ENCODE measurements around the gene ATP11A.

ATP11A gene

DNA sequence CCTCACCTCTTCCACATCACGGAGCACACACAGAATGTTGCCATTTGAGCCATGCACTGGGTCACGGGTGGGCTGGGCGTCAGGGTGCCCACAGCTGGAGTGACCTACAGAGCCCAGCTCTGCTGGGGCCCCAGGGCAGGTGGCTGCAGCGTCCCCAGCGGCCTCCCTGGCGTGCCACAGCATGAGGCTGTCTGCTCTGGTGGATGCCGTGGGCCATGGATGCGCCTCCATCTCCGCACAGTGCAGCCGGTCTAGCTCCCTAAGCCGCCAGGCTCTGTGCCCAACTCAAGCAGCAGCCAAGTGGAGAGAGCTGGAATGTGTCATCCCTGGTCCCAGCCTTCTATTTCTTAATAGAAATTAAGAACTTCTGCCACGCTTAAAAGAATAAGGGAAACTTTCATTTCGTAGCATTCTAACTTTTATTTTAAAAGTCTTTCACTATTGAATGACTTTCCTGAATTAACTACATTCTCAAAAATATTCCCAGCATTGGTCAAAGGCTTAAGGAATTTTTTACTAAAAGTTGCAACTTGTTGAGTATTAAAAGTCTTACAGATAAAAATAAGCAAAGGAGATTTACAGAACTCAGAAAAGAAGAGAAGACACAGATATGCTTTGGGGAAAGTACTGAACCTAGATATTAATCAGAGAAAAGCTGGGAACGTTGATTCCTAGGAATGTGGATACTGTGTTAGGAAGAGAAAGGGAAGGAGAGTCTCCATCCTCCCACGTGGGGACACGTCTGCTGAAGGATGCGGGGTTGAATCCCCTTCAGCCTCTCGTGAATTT lies 59.3 kb downstream of the ATP11A start:
- Histone ChIP-seq H3K27me3 (ENCODE audit: low read depth) (no peaks in the 10 kb centered on the region), H3K4me1 (no peaks in the 10 kb centered on the region), H3K36me3 (replicated peaks) (no peaks in the 10 kb centered on the region), H3K4me3 (no peak overlapping the region), H3K9me3 (no peaks in the 10 kb centered on the region)
- no peak for DNase-seq (ENCODE audit: low spot score in 2 of 2)
- in situ Hi-C loops (cut with MboI; ENCODE audit: low sequenced_read_pairs), result no loop called here

DNA sequence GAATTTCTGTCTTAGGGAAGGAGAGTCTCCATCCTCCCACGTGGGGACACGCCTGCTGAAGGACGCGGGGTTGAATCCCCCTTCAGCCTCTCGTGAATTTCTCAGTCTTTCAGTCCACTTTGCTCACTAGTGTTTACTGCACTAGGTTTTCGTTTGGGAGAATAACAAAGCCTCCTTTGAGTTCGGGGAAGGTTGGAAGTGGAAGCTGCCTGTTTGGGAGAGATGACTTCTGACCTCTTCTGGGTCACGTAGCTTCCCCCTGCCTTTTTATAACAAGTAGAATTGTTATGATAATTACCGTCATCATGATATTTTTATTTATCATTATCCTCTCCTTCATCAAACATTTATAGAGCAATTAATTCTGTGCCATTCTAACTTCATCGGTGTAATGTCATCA lies 60.7 kb downstream of the ATP11A start:
- Histone ChIP-seq H3K36me3 (replicated peaks) (no peaks in the 10 kb centered on the region), H3K4me1 (no peaks in the 10 kb centered on the region), H3K4me3 (no peak overlapping the region), H3K9me3 (no peaks in the 10 kb centered on the region), H3K27me3 (ENCODE audit: low read depth) (no peaks in the 10 kb centered on the region)
- in situ Hi-C loops (cut with MboI; ENCODE audit: low sequenced_read_pairs), result no loop called here
- DNase-seq (ENCODE audit: low spot score in 2 of 2), result no peak

DNA sequence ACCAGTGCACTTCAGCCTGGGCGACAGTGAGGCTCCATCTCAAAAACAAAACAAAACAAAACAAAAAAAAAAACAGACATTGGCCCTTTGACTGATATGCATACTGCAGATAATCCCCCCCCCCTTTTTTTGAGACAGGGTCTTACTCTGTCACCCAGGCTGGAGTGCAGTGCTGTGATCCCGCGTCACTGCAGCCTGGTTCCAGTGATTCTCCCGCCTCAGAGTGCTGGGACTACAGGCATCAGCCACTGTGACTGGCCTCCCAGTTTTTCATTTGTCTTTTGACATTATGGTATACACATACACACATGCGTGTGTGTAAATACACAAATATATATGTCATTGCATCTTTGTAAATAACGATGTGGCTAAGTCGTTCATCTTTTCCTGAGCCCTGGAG lies 61.8 kb downstream of the ATP11A start:
- no peak for DNase-seq (ENCODE audit: low spot score in 2 of 2)
- H3K9me3 ChIP-seq, result no peaks in the 10 kb centered on the region
- no peaks in the 10 kb centered on the region for H3K4me1 ChIP-seq
- H3K36me3 ChIP-seq (replicated peaks), result no peaks in the 10 kb centered on the region
- H3K27me3 ChIP-seq (ENCODE audit: low read depth), result no peaks in the 10 kb centered on the region
- in situ Hi-C loops (cut with MboI; ENCODE audit: low sequenced_read_pairs), result no loop called here
- H3K4me3 ChIP-seq, result no peak overlapping the region

- no peak for DNase-seq (ENCODE audit: low spot score in 2 of 2)
- H3K4me3 ChIP-seq, result no peak overlapping the region
- no peaks in the 10 kb centered on the region for H3K27me3 ChIP-seq (ENCODE audit: low read depth)
- no peaks in the 10 kb centered on the region for H3K36me3 ChIP-seq (replicated peaks)
- no peaks in the 10 kb centered on the region for H3K4me1 ChIP-seq
- H3K9me3 ChIP-seq, result no peaks in the 10 kb centered on the region
- in situ Hi-C loops (cut with MboI; ENCODE audit: low sequenced_read_pairs), result no loop called here
These were observed 62.4 kb downstream of the ATP11A start for GRCh38 chr13:112752211-112752610.

- Histone ChIP-seq H3K4me1 (no peaks in the 10 kb centered on the region), H3K4me3 (no peak overlapping the region), H3K27me3 (ENCODE audit: low read depth) (no peaks in the 10 kb centered on the region), H3K36me3 (replicated peaks) (no peaks in the 10 kb centered on the region), H3K9me3 (peaks cover under 1% of the 10 kb centered on the region; the same call in 1 of the 2 replicates)
- in situ Hi-C loops (cut with MboI; ENCODE audit: low sequenced_read_pairs), result no loop called here
- DNase-seq (ENCODE audit: low spot score in 2 of 2), result no peak
These were observed 63.1 kb downstream of the ATP11A start for GRCh38 chr13:112752711-112753541.

DNA sequence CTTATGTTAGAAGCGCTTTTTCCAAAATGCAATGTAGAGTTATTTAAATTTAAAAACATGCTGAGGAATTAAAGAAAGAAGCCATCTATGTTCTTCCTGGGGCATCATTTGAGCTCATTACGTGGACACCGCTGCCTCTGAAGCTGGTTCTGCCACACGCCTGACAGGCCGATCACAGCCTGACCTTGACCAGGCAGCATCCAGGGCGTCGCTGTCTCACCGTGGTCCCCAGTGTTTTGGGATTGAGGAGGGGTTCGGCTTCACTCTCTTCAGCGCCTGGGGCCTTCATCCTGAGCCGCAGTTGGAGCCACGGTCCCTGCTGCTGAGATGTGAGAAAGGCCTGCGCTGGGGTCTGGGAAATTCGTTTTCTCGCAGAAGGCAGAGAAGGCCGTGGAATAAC lies 64.0 kb downstream of the ATP11A start:
- H3K36me3 ChIP-seq (replicated peaks), result no peaks in the 10 kb centered on the region
- H3K27me3 ChIP-seq (ENCODE audit: low read depth), result no peaks in the 10 kb centered on the region
- no peak for DNase-seq (ENCODE audit: low spot score in 2 of 2)
- peaks cover 2% of the 10 kb centered on the region; the same call in 1 of the 2 replicates for H3K9me3 ChIP-seq
- in situ Hi-C loops (cut with MboI; ENCODE audit: low sequenced_read_pairs), result no loop called here
- no peaks in the 10 kb centered on the region for H3K4me1 ChIP-seq
- no peak overlapping the region for H3K4me3 ChIP-seq

DNA sequence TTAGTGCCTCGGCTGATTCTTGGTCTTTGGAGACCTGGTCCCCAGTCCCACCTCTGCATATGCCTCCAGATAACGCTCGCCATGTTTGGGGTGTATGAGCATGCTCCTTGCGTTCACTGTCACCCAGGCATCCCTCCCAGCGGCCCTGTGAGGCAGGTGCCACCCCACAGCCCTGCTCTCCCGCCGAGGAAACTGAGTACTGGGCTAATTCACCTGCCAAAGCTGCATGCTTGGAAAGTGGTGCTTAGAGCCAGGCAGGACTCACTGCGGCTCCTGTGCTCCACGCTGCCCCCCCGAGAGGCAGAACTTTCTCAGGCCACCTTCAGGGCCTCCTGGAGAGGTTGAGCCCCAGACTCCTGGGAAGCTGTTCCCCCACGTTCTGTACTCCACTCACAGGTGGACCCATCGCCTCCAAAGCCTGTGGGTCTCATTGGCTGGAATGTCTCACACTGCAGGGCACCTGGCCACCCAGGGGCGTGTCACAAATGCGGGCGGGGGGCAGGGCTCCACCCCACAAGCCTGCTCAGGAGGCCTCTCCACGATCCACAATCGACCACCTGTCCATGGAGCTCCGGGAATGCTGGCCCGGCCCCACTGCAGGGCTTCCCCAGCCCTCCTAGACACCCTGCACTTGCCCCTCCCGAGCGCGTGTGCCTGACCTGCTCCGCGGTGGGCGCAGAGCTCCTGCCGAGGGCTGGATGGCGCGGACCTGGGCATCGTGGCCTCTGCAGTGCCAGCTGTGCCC lies 64.6 kb downstream of the ATP11A start:
- Histone ChIP-seq H3K4me1 (no peaks in the 10 kb centered on the region), H3K4me3 (no peak overlapping the region), H3K36me3 (replicated peaks) (no peaks in the 10 kb centered on the region), H3K27me3 (ENCODE audit: low read depth) (no peaks in the 10 kb centered on the region), H3K9me3 (peaks cover 2% of the 10 kb centered on the region; the same call in 1 of the 2 replicates)
- no peak for DNase-seq (ENCODE audit: low spot score in 2 of 2)
- in situ Hi-C loops (cut with MboI; ENCODE audit: low sequenced_read_pairs), result no loop called here

DNA sequence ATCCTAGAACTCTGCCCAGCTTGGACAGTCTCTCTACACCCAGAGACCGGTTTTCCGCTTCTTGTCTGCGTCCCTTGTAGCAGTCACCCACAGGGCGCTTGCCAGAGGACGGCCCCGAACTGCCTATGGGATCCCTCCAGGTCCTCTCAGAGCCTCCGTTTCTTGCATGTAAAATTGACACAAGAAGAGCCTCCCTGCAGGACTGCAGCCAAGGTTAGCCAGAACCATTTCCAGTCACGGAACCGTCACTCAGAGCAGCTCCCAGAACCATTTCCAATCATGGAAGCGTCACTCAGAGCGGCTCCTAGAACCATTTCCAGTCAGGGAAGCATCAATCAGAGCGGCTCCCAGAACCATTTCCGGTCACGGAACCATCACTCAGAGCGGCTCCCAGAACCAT lies 65.5 kb downstream of the ATP11A start:
- Histone ChIP-seq H3K4me3 (no peak overlapping the region), H3K36me3 (replicated peaks) (no peaks in the 10 kb centered on the region), H3K27me3 (ENCODE audit: low read depth) (no peaks in the 10 kb centered on the region), H3K4me1 (no peaks in the 10 kb centered on the region), H3K9me3 (peaks cover 2% of the 10 kb centered on the region; the same call in 1 of the 2 replicates)
- DNase-seq (ENCODE audit: low spot score in 2 of 2), result no peak
- in situ Hi-C loops (cut with MboI; ENCODE audit: low sequenced_read_pairs), result no loop called here

DNA sequence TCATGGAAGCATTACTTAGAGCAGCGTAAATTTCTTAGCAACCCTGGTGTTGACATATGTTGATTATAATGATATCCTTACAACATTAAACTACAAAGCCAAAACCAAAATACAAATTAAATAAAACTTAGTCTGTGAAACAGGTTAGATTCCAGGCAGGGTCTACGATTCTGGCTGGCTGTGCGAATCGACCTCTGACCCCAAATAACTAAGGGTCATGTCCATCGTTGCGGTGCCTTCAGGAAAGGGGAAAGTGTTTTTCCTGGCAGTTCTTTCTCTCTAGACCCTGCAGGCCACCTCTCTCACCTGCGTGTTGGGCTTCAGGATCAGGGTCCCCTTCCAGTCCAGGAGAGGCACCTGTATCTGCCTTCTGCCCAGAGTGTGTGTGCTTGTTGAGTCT lies 66.2 kb downstream of the ATP11A start:
- H3K4me3 ChIP-seq, result no peak overlapping the region
- in situ Hi-C loops (cut with MboI; ENCODE audit: low sequenced_read_pairs), result no loop called here

GRCh38 chr13:112756511-112756966 lies 66.7 kb downstream of the ATP11A start:
- Histone ChIP-seq H3K36me3 (replicated peaks) (no peaks in the 10 kb centered on the region), H3K4me1 (no peaks in the 10 kb centered on the region), H3K27me3 (ENCODE audit: low read depth) (no peaks in the 10 kb centered on the region), H3K9me3 (peaks cover 2% of the 10 kb centered on the region; the same call in 1 of the 2 replicates), H3K4me3 (no peak overlapping the region)
- no peak for DNase-seq (ENCODE audit: low spot score in 2 of 2)
- in situ Hi-C loops (cut with MboI; ENCODE audit: low sequenced_read_pairs), result no loop called here

More for the DNA sequence above, 66.2 kb downstream of the ATP11A start:
- no peaks in the 10 kb centered on the region for H3K4me1 ChIP-seq
- no peaks in the 10 kb centered on the region for H3K36me3 ChIP-seq (replicated peaks)
- no peaks in the 10 kb centered on the region for H3K27me3 ChIP-seq (ENCODE audit: low read depth)
- DNase-seq (ENCODE audit: low spot score in 2 of 2), result no peak
- peaks cover 2% of the 10 kb centered on the region; the same call in 1 of the 2 replicates for H3K9me3 ChIP-seq

DNA sequence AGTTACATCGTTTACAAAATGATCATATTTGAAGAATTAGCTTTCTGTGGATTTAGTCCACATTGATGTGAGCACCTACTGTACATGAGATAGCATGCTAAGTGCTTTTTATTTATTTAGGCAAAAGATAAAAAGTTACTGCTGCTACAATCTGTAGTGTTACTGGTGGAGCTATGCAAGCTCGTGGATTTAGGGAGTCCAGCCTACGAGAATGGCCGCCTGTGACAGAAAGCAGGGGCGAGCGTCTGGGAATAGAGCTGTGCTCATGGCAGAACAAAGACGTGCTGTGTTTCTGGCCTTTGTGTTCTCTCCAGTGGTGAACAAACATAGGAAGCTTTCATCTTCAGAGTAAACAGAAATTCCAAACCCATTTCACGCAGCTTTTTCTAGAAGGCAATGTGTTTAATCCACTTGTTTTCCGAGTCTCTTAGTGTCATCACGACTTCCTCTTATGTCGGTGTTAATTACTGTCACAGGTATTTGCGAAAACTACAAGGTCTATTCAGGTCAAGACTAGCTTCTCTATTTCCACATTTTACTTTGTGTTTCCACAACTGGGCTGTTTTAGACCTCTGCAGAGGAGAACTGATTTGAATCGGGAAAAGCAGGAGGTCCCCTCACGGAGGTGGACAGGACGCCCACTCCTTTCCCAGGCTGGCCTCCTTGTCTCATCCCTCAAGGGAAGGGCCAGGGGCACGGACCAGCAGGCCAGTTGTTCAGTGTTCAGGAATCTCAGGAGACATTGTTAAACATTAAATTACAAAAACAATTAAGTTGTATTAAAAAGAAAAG lies 67.3 kb downstream of the ATP11A start:
- Histone ChIP-seq H3K4me3 (no peak overlapping the region), H3K36me3 (replicated peaks) (no peaks in the 10 kb centered on the region), H3K4me1 (no peaks in the 10 kb centered on the region), H3K9me3 (peaks cover 2% of the 10 kb centered on the region; the same call in 1 of the 2 replicates), H3K27me3 (ENCODE audit: low read depth) (no peaks in the 10 kb centered on the region)
- no peak for DNase-seq (ENCODE audit: low spot score in 2 of 2)
- in situ Hi-C loops (cut with MboI; ENCODE audit: low sequenced_read_pairs), result no loop called here

DNA sequence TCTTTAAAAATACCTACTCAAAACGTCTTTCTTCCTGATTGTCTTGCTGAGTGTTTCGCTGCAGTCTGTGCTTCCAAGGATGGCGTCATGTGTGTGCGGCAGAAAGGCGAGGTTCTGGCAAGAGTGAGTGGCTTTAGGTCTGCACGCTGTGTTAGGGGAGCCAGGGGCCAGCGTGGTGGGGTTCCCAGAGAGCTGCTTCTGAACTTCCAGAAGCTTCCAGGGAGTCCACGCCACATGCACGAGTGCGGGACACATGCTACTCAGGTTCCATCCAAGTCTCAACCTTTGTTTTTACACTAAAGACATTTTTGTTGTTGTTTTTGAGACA lies 67.9 kb downstream of the ATP11A start:
- H3K27me3 ChIP-seq (ENCODE audit: low read depth), result no peaks in the 10 kb centered on the region
- no peaks in the 10 kb centered on the region for H3K4me1 ChIP-seq
- H3K9me3 ChIP-seq, result peaks cover 2% of the 10 kb centered on the region; the same call in 1 of the 2 replicates
- no peak for DNase-seq (ENCODE audit: low spot score in 2 of 2)
- H3K36me3 ChIP-seq (replicated peaks), result no peaks in the 10 kb centered on the region
- no peak overlapping the region for H3K4me3 ChIP-seq
- in situ Hi-C loops (cut with MboI; ENCODE audit: low sequenced_read_pairs), result no loop called here

- H3K27me3 ChIP-seq (ENCODE audit: low read depth), result no peaks in the 10 kb centered on the region
- in situ Hi-C loops (cut with MboI; ENCODE audit: low sequenced_read_pairs), result no loop called here
- no peaks in the 10 kb centered on the region for H3K4me1 ChIP-seq
- no peak overlapping the region for H3K4me3 ChIP-seq
- H3K9me3 ChIP-seq, result peaks cover 2% of the 10 kb centered on the region; the same call in 1 of the 2 replicates
- no peak for DNase-seq (ENCODE audit: low spot score in 2 of 2)
- no peaks in the 10 kb centered on the region for H3K36me3 ChIP-seq (replicated peaks)
These were observed 69.2 kb downstream of the ATP11A start for GRCh38 chr13:112759053-112759452.
